HepG2 (cell line): ENCODE measurements around the gene NECTIN2. TPM values are rescaled to one million over a fixed set of nuclear protein-coding genes. Genes with fewer than 3 reads are reported as not detected.
A peak's percentile ranks its signal among the peaks of the same experiment; 100 is the strongest.

Experiments
- CREB1 ChIP-seq, 2 experiments: fragments of 450-650 bp in 1 of 2; IDR thresholded peaks; 2 replicates each; pipeline ENCODE4 v1.6.1; 2016 to 2017; ENCODE audit warnings: control low read depth in 1 of 2, mild to moderate bottlenecking in 1 of 2, missing compliant biosample characterization in 1 of 2, missing genetic modification characterization in 1 of 2
- DNMT3B ChIP-seq: conservative IDR thresholded peaks from 2 replicates; pipeline ENCODE4 v1.6.1; 2016; ENCODE audit warnings: missing biosample characterization, control low read depth
- MAFG ChIP-seq: sonication (generic); formaldehyde crosslinking; IDR thresholded peaks from 2 replicates; pipeline ENCODE4 v1.5.1; 2020; ENCODE audit warnings: mild to moderate bottlenecking, missing genetic modification reagents
- MTF1 ChIP-seq: sonication (generic); formaldehyde crosslinking; IDR thresholded peaks from 2 replicates; pipeline ENCODE4 v1.5.0; 2020; ENCODE audit warnings: missing genetic modification reagents
- RXRB ChIP-seq: IDR thresholded peaks from 2 replicates; pipeline ENCODE4 v1.6.1; 2016; ENCODE audit warnings: borderline replicate concordance, missing genetic modification reagents, missing compliant biosample characterization
- SAFB2 ChIP-seq: sonication (generic); formaldehyde crosslinking; IDR thresholded peaks from 2 replicates; pipeline ENCODE4 v1.5.1; 2020; ENCODE audit warnings: missing genetic modification reagents, low read depth, mild to moderate bottlenecking, borderline replicate concordance
- SNAI1 ChIP-seq: sonication (generic); formaldehyde crosslinking; IDR thresholded peaks from 2 replicates; pipeline ENCODE4 v1.5.0; 2020; ENCODE audit warnings: mild to moderate bottlenecking, missing genetic modification reagents, borderline replicate concordance
- ZBTB7A ChIP-seq: sonication (generic); formaldehyde crosslinking; IDR thresholded peaks from 2 replicates; pipeline ENCODE4 v1.8.0; 2022; ENCODE audit warnings: mild to moderate bottlenecking, missing genetic modification reagents
- ZNF564 ChIP-seq: sonication (generic); formaldehyde crosslinking; IDR thresholded peaks from 2 replicates; pipeline ENCODE4 v1.8.1; 2023; ENCODE audit warnings: mild to moderate bottlenecking, missing genetic modification reagents
- polyA plus RNA-seq, 8 experiments: library from polyadenylated mRNA; depleted of rRNA in 3 of 8; stranded (reverse) in 7 of 8; unstranded in 1 of 8; fragments of >200 nt; fragmentation: Illumina TruSeq in 4 of 8; extraction: Trizol in 4 of 8; gene quantifications; 2 replicates each; pipeline versions ENCODE4 v1.2.1 to v1.2.3, GENCODE V29; 2011 to 2016; ENCODE audit warnings: low read depth in 4 of 8, missing spikeins in 1 of 8, mixed read lengths in 1 of 8; ENCODE audit not compliant: insufficient read depth in 1 of 8
- total RNA-seq, 5 experiments: library from RNA; depleted of rRNA; stranded (reverse); fragments of >200 nt; fragmentation: Illumina TruSeq; extraction: Trizol; gene quantifications; 2 replicates each; pipeline ENCODE4 v1.2.3, GENCODE V29; 2016; ENCODE audit warnings: low read depth in 1 of 5
- TF ChIP-seq, protein P1 (sequence below): sonication (generic); formaldehyde crosslinking; IDR thresholded peaks from 2 replicates; pipeline ENCODE4 v1.4.0; 2020; ENCODE audit warnings: missing genetic modification reagents
- TF ChIP-seq, protein P2 (sequence below): sonication (generic); formaldehyde crosslinking; IDR thresholded peaks from 2 replicates; pipeline ENCODE4 v1.9.0; 2021; ENCODE audit warnings: missing genetic modification reagents, borderline replicate concordance
- TF ChIP-seq, protein P3 (sequence below): sonication (generic); formaldehyde crosslinking; IDR thresholded peaks from 2 replicates; pipeline ENCODE4 v1.4.0; 2020; ENCODE audit warnings: missing genetic modification reagents
- TF ChIP-seq, protein P4 (sequence below): IDR thresholded peaks from 2 replicates; pipeline ENCODE4 v1.6.1; 2016; ENCODE audit warnings: missing compliant biosample characterization, missing genetic modification reagents, borderline replicate concordance
- TF ChIP-seq, protein P5 (sequence below): IDR thresholded peaks from 2 replicates; pipeline ENCODE4 v1.6.1; 2018; ENCODE audit warnings: missing genetic modification reagents, mild to moderate bottlenecking, missing compliant biosample characterization
- TF ChIP-seq, protein P6 (sequence below): conservative IDR thresholded peaks from 2 replicates; pipeline ENCODE4 v1.6.1; 2018; ENCODE audit warnings: missing genetic modification reagents

NECTIN2 gene
- total and polyA plus RNA-seq, 2 of the 13 experiments (the other 11 are each of a cell fraction or from before 2014, with no cell fraction given): 75.4 to 114 TPM

DNA sequence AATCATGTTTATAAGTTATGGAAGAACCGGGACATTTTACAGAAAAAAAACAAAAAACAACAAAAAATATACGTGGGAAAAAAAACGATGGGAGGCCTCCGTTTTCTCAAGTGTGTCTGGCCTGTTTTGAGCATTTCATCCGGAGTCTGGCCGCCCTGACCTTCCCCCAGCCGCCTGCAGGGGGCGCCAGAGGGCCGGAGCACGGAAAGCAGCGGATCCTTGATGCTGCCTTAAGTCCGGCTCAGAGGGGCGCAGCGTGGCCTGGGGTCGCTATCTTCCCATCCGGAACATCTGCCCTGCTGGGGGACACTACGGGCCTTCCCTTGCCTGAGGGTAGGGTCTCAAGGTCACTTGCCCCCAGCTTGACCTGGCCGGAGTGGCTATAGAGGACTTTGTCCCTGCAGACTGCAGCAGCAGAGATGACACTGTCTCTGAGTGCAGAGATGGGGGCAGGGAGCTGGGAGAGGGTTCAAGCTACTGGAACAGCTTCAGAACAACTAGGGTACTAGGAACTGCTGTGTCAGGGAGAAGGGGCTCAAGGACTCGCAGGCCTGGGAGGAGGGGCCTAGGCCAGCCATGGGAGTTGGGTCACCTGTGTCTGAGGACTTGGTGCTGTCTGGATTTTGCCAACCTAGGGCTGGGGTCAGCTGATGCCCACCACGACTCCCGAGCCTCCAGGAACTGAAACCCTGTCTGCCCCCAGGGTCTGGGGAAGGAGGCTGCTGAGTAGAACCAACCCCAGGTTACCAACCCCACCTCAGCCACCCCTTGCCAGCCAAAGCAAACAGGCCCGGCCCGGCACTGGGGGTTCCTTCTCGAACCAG is 57.7 kb downstream of the NECTIN2 start (continued):
- TF ChIP-seq, protein P1, sequence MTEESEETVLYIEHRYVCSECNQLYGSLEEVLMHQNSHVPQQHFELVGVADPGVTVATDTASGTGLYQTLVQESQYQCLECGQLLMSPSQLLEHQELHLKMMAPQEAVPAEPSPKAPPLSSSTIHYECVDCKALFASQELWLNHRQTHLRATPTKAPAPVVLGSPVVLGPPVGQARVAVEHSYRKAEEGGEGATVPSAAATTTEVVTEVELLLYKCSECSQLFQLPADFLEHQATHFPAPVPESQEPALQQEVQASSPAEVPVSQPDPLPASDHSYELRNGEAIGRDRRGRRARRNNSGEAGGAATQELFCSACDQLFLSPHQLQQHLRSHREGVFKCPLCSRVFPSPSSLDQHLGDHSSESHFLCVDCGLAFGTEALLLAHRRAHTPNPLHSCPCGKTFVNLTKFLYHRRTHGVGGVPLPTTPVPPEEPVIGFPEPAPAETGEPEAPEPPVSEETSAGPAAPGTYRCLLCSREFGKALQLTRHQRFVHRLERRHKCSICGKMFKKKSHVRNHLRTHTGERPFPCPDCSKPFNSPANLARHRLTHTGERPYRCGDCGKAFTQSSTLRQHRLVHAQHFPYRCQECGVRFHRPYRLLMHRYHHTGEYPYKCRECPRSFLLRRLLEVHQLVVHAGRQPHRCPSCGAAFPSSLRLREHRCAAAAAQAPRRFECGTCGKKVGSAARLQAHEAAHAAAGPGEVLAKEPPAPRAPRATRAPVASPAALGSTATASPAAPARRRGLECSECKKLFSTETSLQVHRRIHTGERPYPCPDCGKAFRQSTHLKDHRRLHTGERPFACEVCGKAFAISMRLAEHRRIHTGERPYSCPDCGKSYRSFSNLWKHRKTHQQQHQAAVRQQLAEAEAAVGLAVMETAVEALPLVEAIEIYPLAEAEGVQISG (CRISPR knock-in tag): peak; percentile 68; the same call in 1 of the 2 replicates
- peak; percentile 68 for TF ChIP-seq MAFG (CRISPR knock-in tag)
- TF ChIP-seq, protein P2, sequence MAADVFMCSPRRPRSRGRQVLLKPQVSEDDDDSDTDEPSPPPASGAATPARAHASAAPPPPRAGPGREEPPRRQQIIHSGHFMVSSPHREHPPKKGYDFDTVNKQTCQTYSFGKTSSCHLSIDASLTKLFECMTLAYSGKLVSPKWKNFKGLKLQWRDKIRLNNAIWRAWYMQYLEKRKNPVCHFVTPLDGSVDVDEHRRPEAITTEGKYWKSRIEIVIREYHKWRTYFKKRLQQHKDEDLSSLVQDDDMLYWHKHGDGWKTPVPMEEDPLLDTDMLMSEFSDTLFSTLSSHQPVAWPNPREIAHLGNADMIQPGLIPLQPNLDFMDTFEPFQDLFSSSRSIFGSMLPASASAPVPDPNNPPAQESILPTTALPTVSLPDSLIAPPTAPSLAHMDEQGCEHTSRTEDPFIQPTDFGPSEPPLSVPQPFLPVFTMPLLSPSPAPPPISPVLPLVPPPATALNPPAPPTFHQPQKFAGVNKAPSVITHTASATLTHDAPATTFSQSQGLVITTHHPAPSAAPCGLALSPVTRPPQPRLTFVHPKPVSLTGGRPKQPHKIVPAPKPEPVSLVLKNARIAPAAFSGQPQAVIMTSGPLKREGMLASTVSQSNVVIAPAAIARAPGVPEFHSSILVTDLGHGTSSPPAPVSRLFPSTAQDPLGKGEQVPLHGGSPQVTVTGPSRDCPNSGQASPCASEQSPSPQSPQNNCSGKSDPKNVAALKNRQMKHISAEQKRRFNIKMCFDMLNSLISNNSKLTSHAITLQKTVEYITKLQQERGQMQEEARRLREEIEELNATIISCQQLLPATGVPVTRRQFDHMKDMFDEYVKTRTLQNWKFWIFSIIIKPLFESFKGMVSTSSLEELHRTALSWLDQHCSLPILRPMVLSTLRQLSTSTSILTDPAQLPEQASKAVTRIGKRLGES (CRISPR knock-in tag): no peak
- TF ChIP-seq MTF1: no peak
- TF ChIP-seq SNAI1 (CRISPR knock-in tag): no peak
- TF ChIP-seq DNMT3B: 0 out of 2 replicates have a peak, but pooled peaks have one; percentile 43
- TF ChIP-seq, protein P3, sequence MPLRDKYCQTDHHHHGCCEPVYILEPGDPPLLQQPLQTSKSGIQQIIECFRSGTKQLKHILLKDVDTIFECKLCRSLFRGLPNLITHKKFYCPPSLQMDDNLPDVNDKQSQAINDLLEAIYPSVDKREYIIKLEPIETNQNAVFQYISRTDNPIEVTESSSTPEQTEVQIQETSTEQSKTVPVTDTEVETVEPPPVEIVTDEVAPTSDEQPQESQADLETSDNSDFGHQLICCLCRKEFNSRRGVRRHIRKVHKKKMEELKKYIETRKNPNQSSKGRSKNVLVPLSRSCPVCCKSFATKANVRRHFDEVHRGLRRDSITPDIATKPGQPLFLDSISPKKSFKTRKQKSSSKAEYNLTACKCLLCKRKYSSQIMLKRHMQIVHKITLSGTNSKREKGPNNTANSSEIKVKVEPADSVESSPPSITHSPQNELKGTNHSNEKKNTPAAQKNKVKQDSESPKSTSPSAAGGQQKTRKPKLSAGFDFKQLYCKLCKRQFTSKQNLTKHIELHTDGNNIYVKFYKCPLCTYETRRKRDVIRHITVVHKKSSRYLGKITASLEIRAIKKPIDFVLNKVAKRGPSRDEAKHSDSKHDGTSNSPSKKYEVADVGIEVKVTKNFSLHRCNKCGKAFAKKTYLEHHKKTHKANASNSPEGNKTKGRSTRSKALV (CRISPR knock-in tag): 0 out of 2 replicates have a peak, but pooled peaks have one; percentile 46
- TF ChIP-seq CREB1 (IDR thresholded peaks at IDR 0.05): no peak
- peak; percentile 73; the same call in 1 of the 2 replicates for TF ChIP-seq CREB1 (CRISPR knock-in tag; IDR thresholded peaks at IDR 0.05)
- TF ChIP-seq, protein P4, sequence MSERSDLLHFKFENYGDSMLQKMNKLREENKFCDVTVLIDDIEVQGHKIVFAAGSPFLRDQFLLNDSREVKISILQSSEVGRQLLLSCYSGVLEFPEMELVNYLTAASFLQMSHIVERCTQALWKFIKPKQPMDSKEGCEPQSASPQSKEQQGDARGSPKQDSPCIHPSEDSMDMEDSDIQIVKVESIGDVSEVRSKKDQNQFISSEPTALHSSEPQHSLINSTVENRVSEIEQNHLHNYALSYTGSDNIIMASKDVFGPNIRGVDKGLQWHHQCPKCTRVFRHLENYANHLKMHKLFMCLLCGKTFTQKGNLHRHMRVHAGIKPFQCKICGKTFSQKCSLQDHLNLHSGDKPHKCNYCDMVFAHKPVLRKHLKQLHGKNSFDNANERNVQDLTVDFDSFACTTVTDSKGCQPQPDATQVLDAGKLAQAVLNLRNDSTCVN (CRISPR knock-in tag): peak; percentile 66
- TF ChIP-seq, protein P5, sequence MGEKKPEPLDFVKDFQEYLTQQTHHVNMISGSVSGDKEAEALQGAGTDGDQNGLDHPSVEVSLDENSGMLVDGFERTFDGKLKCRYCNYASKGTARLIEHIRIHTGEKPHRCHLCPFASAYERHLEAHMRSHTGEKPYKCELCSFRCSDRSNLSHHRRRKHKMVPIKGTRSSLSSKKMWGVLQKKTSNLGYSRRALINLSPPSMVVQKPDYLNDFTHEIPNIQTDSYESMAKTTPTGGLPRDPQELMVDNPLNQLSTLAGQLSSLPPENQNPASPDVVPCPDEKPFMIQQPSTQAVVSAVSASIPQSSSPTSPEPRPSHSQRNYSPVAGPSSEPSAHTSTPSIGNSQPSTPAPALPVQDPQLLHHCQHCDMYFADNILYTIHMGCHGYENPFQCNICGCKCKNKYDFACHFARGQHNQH (CRISPR knock-in tag): peak; percentile 85
- peak; percentile 88 for TF ChIP-seq SAFB2 (CRISPR knock-in tag)
- peak; percentile 100 for TF ChIP-seq ZBTB7A
- TF ChIP-seq, protein P6, sequence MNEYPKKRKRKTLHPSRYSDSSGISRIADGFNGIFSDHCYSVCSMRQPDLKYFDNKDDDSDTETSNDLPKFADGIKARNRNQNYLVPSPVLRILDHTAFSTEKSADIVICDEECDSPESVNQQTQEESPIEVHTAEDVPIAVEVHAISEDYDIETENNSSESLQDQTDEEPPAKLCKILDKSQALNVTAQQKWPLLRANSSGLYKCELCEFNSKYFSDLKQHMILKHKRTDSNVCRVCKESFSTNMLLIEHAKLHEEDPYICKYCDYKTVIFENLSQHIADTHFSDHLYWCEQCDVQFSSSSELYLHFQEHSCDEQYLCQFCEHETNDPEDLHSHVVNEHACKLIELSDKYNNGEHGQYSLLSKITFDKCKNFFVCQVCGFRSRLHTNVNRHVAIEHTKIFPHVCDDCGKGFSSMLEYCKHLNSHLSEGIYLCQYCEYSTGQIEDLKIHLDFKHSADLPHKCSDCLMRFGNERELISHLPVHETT (CRISPR knock-in tag): peak; percentile 49; the same call in 1 of the 2 replicates
- TF ChIP-seq ZNF564 (CRISPR knock-in tag): no peak
- TF ChIP-seq RXRB (CRISPR knock-in tag): peak; percentile 92
